NCI-H187 (cell line): ENCODE results near the gene CDC123.
"Not testable (repeated sequence)": the region's sequence is repeated elsewhere in the genome, so short reads cannot be mapped to it uniquely, and the experiment has no call there.

Source experiments
- DNase-seq, 2 experiments: peaks; one replicate each; lab custom pipeline; 2025; lab: John Stamatoyannopoulos, UW

Gene CDC123

GRCh38 chr10:12189426-12189825 is 6.6 kb upstream of the CDC123 start:
- no peak for DNase-seq

GRCh38 chr10:12191715-12192114 is 4.3 kb upstream of the CDC123 start:
- DNase-seq, result no peak

- no peak for DNase-seq
Observed at GRCh38 chr10:12193193-12193592, 2.8 kb upstream of the CDC123 start.

GRCh38 chr10:12194752-12195271 is 1.2 kb upstream of the CDC123 start:
- no peak for DNase-seq

GRCh38 chr10:12195281-12195602 is 746 bp upstream of the CDC123 start:
- DNase-seq, result no peak

- DNase-seq, result no peak
Observed at GRCh38 chr10:12196531-12197211, 683 bp downstream of the CDC123 start.

- DNase-seq, result no peak
Observed at GRCh38 chr10:12198156-12198555, 2.2 kb downstream of the CDC123 start.

GRCh38 chr10:12200850-12201249 is 4.9 kb downstream of the CDC123 start:
- DNase-seq, result no peak

GRCh38 chr10:12201543-12201942 is 5.6 kb downstream of the CDC123 start:
- DNase-seq, result no peak

- no peak for DNase-seq
Observed at GRCh38 chr10:12202226-12202625, 6.2 kb downstream of the CDC123 start.

GRCh38 chr10:12205082-12205481 is 9.1 kb downstream of the CDC123 start:
- DNase-seq, result no peak

- DNase-seq, result no peak
Observed at GRCh38 chr10:12207114-12207513, 11.1 kb downstream of the CDC123 start.

- no peak for DNase-seq
Observed at GRCh38 chr10:12208460-12208859, 12.5 kb downstream of the CDC123 start.

- no peak for DNase-seq
Observed at GRCh38 chr10:12212454-12212853, 16.5 kb downstream of the CDC123 start.

GRCh38 chr10:12213621-12214020 is 17.6 kb downstream of the CDC123 start:
- no peak for DNase-seq

GRCh38 chr10:12214093-12214492 is 18.1 kb downstream of the CDC123 start:
- DNase-seq, result no peak

GRCh38 chr10:12214763-12215218 is 18.8 kb downstream of the CDC123 start:
- DNase-seq, result no peak

- no peak for DNase-seq
Observed at GRCh38 chr10:12218991-12219390, 23.0 kb downstream of the CDC123 start.

GRCh38 chr10:12221323-12222298 is 25.6 kb downstream of the CDC123 start:
- DNase-seq, result no peak

GRCh38 chr10:12225444-12225843 is 29.5 kb downstream of the CDC123 start:
- no peak for DNase-seq

- not testable (repeated sequence) for DNase-seq
Observed at GRCh38 chr10:12226438-12226837, 30.4 kb downstream of the CDC123 start.

GRCh38 chr10:12228851-12229250 is 32.9 kb downstream of the CDC123 start:
- DNase-seq, result no peak

- DNase-seq, result not testable (repeated sequence)
Observed at GRCh38 chr10:12234687-12235086, 38.7 kb downstream of the CDC123 start.
